G401 (cell line): ENCODE results near the gene MKRN2OS. TPM values are rescaled to one million over a fixed set of nuclear protein-coding genes. Genes with fewer than 3 reads are reported as not detected.

Source experiments
- total RNA-seq: library from RNA; depleted of rRNA; stranded (reverse); fragments of >200 nt; shearing (Covaris generic); gene quantifications from 2 replicates; pipeline ENCODE4 v1.2.3, GENCODE V29; 2014; rRNA removed

MKRN2OS gene
- total RNA-seq, 1 experiment from 2014 or later: not detected

Other genes with a start within 250 kb of the MKRN2OS start
- gene TSEN2, start 61.0 kb downstream of the MKRN2OS start, total RNA-seq: 21.4 and 32.0 TPM in 2 replicates
- gene MKRN2, start 11.6 kb upstream of the MKRN2OS start, total RNA-seq: 24.0 TPM in 2 replicates
- gene RAF1, start 118.6 kb upstream of the MKRN2OS start, total RNA-seq: 84.3 and 84.4 TPM in 2 replicates
- gene TMEM40, start 213.8 kb upstream of the MKRN2OS start, total RNA-seq: not detected in 2 replicates